ENCODE measurements around the gene TTC19.

DNA sequence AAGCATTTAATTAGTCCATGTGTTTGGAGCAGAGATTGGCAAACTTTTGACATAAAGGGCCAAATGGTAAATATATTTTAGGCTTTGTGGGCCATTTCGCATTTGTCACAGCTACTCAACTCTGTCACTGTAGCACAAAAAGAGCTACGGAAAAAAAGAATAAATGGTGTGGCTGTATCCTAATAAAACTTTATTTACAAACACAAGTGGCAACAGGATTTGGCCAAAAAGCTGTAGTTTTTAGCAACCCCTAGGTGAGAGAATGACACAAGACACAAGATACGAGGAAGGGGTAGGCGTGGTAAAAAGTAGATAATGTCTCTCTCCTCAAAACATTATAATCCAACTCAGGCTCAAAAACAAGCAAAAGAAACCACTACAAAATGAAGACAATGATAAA lies 66.5 kb downstream of the TTC19 start:
- TF ChIP-seq, protein P1, sequence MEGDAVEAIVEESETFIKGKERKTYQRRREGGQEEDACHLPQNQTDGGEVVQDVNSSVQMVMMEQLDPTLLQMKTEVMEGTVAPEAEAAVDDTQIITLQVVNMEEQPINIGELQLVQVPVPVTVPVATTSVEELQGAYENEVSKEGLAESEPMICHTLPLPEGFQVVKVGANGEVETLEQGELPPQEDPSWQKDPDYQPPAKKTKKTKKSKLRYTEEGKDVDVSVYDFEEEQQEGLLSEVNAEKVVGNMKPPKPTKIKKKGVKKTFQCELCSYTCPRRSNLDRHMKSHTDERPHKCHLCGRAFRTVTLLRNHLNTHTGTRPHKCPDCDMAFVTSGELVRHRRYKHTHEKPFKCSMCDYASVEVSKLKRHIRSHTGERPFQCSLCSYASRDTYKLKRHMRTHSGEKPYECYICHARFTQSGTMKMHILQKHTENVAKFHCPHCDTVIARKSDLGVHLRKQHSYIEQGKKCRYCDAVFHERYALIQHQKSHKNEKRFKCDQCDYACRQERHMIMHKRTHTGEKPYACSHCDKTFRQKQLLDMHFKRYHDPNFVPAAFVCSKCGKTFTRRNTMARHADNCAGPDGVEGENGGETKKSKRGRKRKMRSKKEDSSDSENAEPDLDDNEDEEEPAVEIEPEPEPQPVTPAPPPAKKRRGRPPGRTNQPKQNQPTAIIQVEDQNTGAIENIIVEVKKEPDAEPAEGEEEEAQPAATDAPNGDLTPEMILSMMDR (optimal IDR thresholded peaks at IDR 0.05 in 1 of 3, IDR thresholded peaks at IDR 0.05 in 1 of 3, conservative IDR thresholded peaks at IDR 0.05 in 1 of 3; ENCODE audit: extremely low read depth in 1 of 3, insufficient read depth in 2 of 3, low read length in 3 of 3): no peak
- no peak for TF ChIP-seq EZH2 (IDR thresholded peaks at IDR 0.05; ENCODE audit: low read length)
